Left colon (tissue), 2 donors: Measurements from ENCODE around the gene PLEKHN1. TPM values are rescaled to one million over a fixed set of nuclear protein-coding genes. Genes with fewer than 3 reads are reported as not detected.

Source experiments
- ATAC-seq: fragments of 200-7000 bp; cut with Tn5 transposase; one replicate; pipeline ENCODE4 v1.9.1; 2020; ENCODE audit warnings: mild to moderate bottlenecking, moderate library complexity
- DNase-seq, 2 donors: peaks; one replicate each; pipeline ENCODE4 v3.0.0-alpha.2; 2020
- intact Hi-C, 2 donors: fragments of 100-400 bp; cut with DNase I in 1 of 2; cut with micrococcal nuclease in 1 of 2; formaldehyde crosslinking; loops; one replicate each; pipeline versions ENCODE4 v1.11.2 to v1.14.0; 2022; cut with DNase I, micrococcal nuclease
- total RNA-seq, 2 donors: library from RNA; stranded (reverse); fragmentation: NEBNext Ultra II Directional; extraction: Animal tissue kit (Norgen Biotek cat#: 25700); gene quantifications; one replicate each; pipeline ENCODE4 v1.2.1, GENCODE V29; 2021
- donor health status: DM: no; HTN: no; CAD: no.
- donor health status: DM: yes; HTN: yes; CAD: no.

The PLEKHN1 gene
- total RNA-seq, 2 donors from 2014 or later: 0.58 to 0.95 TPM

GRCh38 chr1:928825-929661, 37.2 kb upstream of the PLEKHN1 start:
- DNase-seq (no peak), ATAC-seq (no peak)
- intact Hi-C loops: no loop called here

- intact Hi-C loops: no loop called here
- DNase-seq (no peak), ATAC-seq (no peak)
Observed at GRCh38 chr1:929712-930632, 36.3 kb upstream of the PLEKHN1 start.

GRCh38 chr1:930633-931138, 35.6 kb upstream of the PLEKHN1 start:
- intact Hi-C loops: no loop called here
- ATAC-seq: no peak
- no peak for DNase-seq

- DNase-seq: no peak
- intact Hi-C loops: no loop called here
- ATAC-seq: no peak
Observed at GRCh38 chr1:931380-932172, 34.7 kb upstream of the PLEKHN1 start.

GRCh38 chr1:932173-932510, 34.1 kb upstream of the PLEKHN1 start:
- intact Hi-C loops: no loop called here
- DNase-seq (no peak), ATAC-seq (no peak)

GRCh38 chr1:932776-933602, 33.3 kb upstream of the PLEKHN1 start:
- intact Hi-C loops: no loop called here
- peak; percentile 83 for ATAC-seq
- DNase-seq: peak in 1 of 2 donors; percentile 50

GRCh38 chr1:933603-933940, 32.7 kb upstream of the PLEKHN1 start:
- DNase-seq: no peak
- ATAC-seq: no peak
- intact Hi-C loops: no loop called here

- ATAC-seq (no peak), DNase-seq (no peak)
- intact Hi-C loops: no loop called here
Observed at GRCh38 chr1:934991-935750, 31.1 kb upstream of the PLEKHN1 start.

GRCh38 chr1:935751-936231, 30.5 kb upstream of the PLEKHN1 start:
- intact Hi-C loops: no loop called here
- no peak for ATAC-seq
- no peak for DNase-seq

GRCh38 chr1:936348-937264, 29.7 kb upstream of the PLEKHN1 start:
- ATAC-seq: no peak

GRCh38 chr1:937521-937920, 28.8 kb upstream of the PLEKHN1 start:
- intact Hi-C loops: no loop called here
- DNase-seq (no peak), ATAC-seq (no peak)

More at GRCh38 chr1:936348-937264, 29.7 kb upstream of the PLEKHN1 start:
- intact Hi-C loops: no loop called here
- DNase-seq: no peak

GRCh38 chr1:938088-938683, 28.1 kb upstream of the PLEKHN1 start:
- intact Hi-C loops: no loop called here
- ATAC-seq: peak; percentile 79
- DNase-seq: peak; percentile 45 to 69

- intact Hi-C loops: no loop called here
- ATAC-seq (no peak), DNase-seq (no peak)
Observed at GRCh38 chr1:938711-939489, 27.4 kb upstream of the PLEKHN1 start.

- DNase-seq (no peak), ATAC-seq (no peak)
- intact Hi-C loops: no loop called here
Observed at GRCh38 chr1:939511-940106, 26.7 kb upstream of the PLEKHN1 start.
